Chondrocyte (in vitro differentiated cells): ENCODE data around the gene AP3S2. TPM values are rescaled to one million over a fixed set of nuclear protein-coding genes. Genes with fewer than 3 reads are reported as not detected.

Source experiments
- DNase-seq: peaks from one replicate; pipeline ENCODE4 v3.0.0; 2021; ENCODE audit warnings: mixed read lengths, low spot score
- H3K27ac Mint-ChIP-seq: one replicate; pipeline ENCODE4 v1.8.0; 2021; ENCODE audit warnings: mild to moderate bottlenecking, moderate library complexity, mixed read lengths; ENCODE audit not compliant: unreplicated experiment
- H3K27me3 Mint-ChIP-seq: 2 replicates; pipeline ENCODE4 v1.8.0; 2021; ENCODE audit warnings: low read depth, mixed read lengths
- H3K36me3 Mint-ChIP-seq: 2 replicates; pipeline ENCODE4 v1.8.0; 2021; ENCODE audit warnings: low read depth, mixed read lengths
- H3K4me1 Mint-ChIP-seq: 2 replicates; pipeline ENCODE4 v1.8.0; 2021; ENCODE audit warnings: low read depth, mild to moderate bottlenecking, mixed read lengths
- H3K4me3 Mint-ChIP-seq: one replicate; pipeline ENCODE4 v1.8.0; 2021; ENCODE audit warnings: mild to moderate bottlenecking, moderate library complexity, mixed read lengths; ENCODE audit not compliant: unreplicated experiment
- H3K9me3 Mint-ChIP-seq: 2 replicates; pipeline ENCODE4 v1.8.0; 2021; ENCODE audit warnings: low read depth, mixed read lengths
- CTCF ChIP-seq: fragments of 200-600 bp; sonication (generic); IDR thresholded peaks from 2 replicates; pipeline ENCODE4 v1.5.0; 2021; ENCODE audit warnings: antibody characterized with exemption, mild to moderate bottlenecking, moderate library complexity
- total RNA-seq: library from RNA; stranded (reverse); gene quantifications from 3 replicates; pipeline ENCODE4 v1.2.1, GENCODE V29; 2021

AP3S2 gene
- total RNA-seq, 1 donor from 2014 or later, result 24.4 TPM

- Mint-ChIP-seq H3K4me1 (peaks cover 48% of the 10 kb centered on the region), H3K36me3 (peaks cover 6% of the 10 kb centered on the region), H3K4me3 (no peak overlapping the region), H3K9me3 (no peaks in the 10 kb centered on the region), H3K27me3 (no peaks in the 10 kb centered on the region), H3K27ac (no peak overlapping the region)
- no peak for TF ChIP-seq CTCF
- DNase-seq, result no peak
These were observed 86.1 kb downstream of the AP3S2 start for GRCh38 chr15:89807689-89808088.

GRCh38 chr15:89806559-89807550 lies 86.9 kb downstream of the AP3S2 start:
- no peak for DNase-seq
- Mint-ChIP-seq H3K27ac (no peak overlapping the region), H3K9me3 (no peaks in the 10 kb centered on the region), H3K27me3 (no peaks in the 10 kb centered on the region), H3K4me3 (no peak overlapping the region), H3K36me3 (peaks cover 12% of the 10 kb centered on the region), H3K4me1 (peaks cover 40% of the 10 kb centered on the region)
- no peak for TF ChIP-seq CTCF

GRCh38 chr15:89806210-89806558 lies 87.6 kb downstream of the AP3S2 start:
- DNase-seq, result no peak
- Mint-ChIP-seq H3K27ac (no peak overlapping the region), H3K27me3 (no peaks in the 10 kb centered on the region), H3K4me1 (peaks cover 37% of the 10 kb centered on the region), H3K36me3 (peaks cover 12% of the 10 kb centered on the region), H3K4me3 (no peak overlapping the region), H3K9me3 (no peaks in the 10 kb centered on the region)
- TF ChIP-seq CTCF, result no peak

- Mint-ChIP-seq H3K27me3 (no peaks in the 10 kb centered on the region), H3K4me3 (no peak overlapping the region), H3K36me3 (peaks cover 12% of the 10 kb centered on the region), H3K4me1 (peaks cover 33% of the 10 kb centered on the region), H3K9me3 (no peaks in the 10 kb centered on the region), H3K27ac (no peak overlapping the region)
- DNase-seq, result no peak
- TF ChIP-seq CTCF, result no peak
These were observed 88.3 kb downstream of the AP3S2 start for GRCh38 chr15:89805241-89806209.
